T-cell (primary cell): Measurements from ENCODE around the gene STX8. TPM values are rescaled to one million over a fixed set of nuclear protein-coding genes. Genes with fewer than 3 reads are reported as not detected.
A peak's percentile ranks its signal among the peaks of the same experiment; 100 is the strongest.

Experiments used
- ATAC-seq, 4 experiments: fragments of 200-7000 bp in 3 of 4; fragments of 150-1000 bp in 1 of 4; cut with Tn5 transposase; replicated peaks in 1 of 4; 1 replicate in 3 of 4; 2 replicates in 1 of 4; pipeline ENCODE4 v1.10.0; 2021; ENCODE audit warnings: moderate library complexity in 3 of 4, mild to moderate bottlenecking in 2 of 4, moderate number of reproducible peaks in 1 of 4
- CTCF ChIA-PET, 2 donors: fragments of 300-600 bp; sonication (Branson Sonifier 250); formaldehyde crosslinking; loops; one replicate each; lab custom pipeline; 2022; ENCODE audit warnings: antibody characterized with exemption in 2 of 2; lab: Charles Lee
- POLR2A ChIA-PET, 2 donors: fragments of 300-600 bp; sonication (Branson Sonifier 250); formaldehyde crosslinking; loops; one replicate each; lab custom pipeline; 2022; ENCODE audit warnings: antibody characterized with exemption in 2 of 2; lab: Charles Lee
- DNase-seq, 35 experiments: peaks; one replicate each; pipeline versions ENCODE4 v3.0.0 to v3.0.0-alpha.2; 2013 to 2023
- H3K27ac ChIP-seq: one replicate; pipeline ENCODE4 v1.5.1; 2013; ENCODE audit warnings: low read length
- H3K27me3 ChIP-seq, 2 experiments: replicated peaks in 1 of 2; 1 replicate in 1 of 2; 2 replicates in 1 of 2; pipeline versions ENCODE4 v1.6.1 to v1.7.0; 2013; ENCODE audit warnings: low read length in 1 of 2, mixed read lengths in 1 of 2; ENCODE audit not compliant: control insufficient read depth in 2 of 2, insufficient read depth in 2 of 2; ENCODE audit errors: extremely low read depth in 1 of 2
- H3K36me3 ChIP-seq, 2 donors: 1 replicate in 1 of 2; 2 replicates in 1 of 2; pipeline versions ENCODE4 v1.6.1 to v1.7.0; 2013; ENCODE audit warnings: low read length in 1 of 2; ENCODE audit not compliant: control insufficient read depth in 2 of 2, insufficient read depth in 1 of 2; ENCODE audit errors: extremely low read depth in 1 of 2
- H3K4me1 ChIP-seq, 2 experiments: 1 replicate in 1 of 2; 2 replicates in 1 of 2; pipeline versions ENCODE4 v1.6.1 to v1.7.0; 2013; ENCODE audit warnings: low read length in 2 of 2, mixed read lengths in 1 of 2; ENCODE audit not compliant: insufficient read depth in 2 of 2, control insufficient read depth in 1 of 2; ENCODE audit errors: extremely low read depth in 1 of 2
- H3K4me3 ChIP-seq, 2 donors: 1 replicate in 1 of 2; 2 replicates in 1 of 2; pipeline versions ENCODE4 v1.5.1 to v1.7.0; 2013; ENCODE audit warnings: mild to moderate bottlenecking in 2 of 2, low read length in 1 of 2, moderate library complexity in 1 of 2; ENCODE audit not compliant: control insufficient read depth in 1 of 2; ENCODE audit errors: extremely low read depth in 1 of 2
- H3K9me3 ChIP-seq: 2 replicates; pipeline ENCODE4 v1.7.0; 2013
- H3K27ac Mint-ChIP-seq, 2 donors: one replicate each; pipeline ENCODE4 v1.8.0; 2020 to 2021; ENCODE audit warnings: mild to moderate bottlenecking in 2 of 2, mixed read lengths in 2 of 2
- H3K27me3 Mint-ChIP-seq, 2 donors: one replicate each; pipeline ENCODE4 v1.8.0; 2021 to 2022; ENCODE audit warnings: mixed read lengths in 2 of 2
- H3K36me3 Mint-ChIP-seq: one replicate; pipeline ENCODE4 v1.8.0; 2021; ENCODE audit warnings: mixed read lengths
- H3K4me1 Mint-ChIP-seq, 3 donors: one replicate each; pipeline ENCODE4 v1.8.0; 2020 to 2022; ENCODE audit warnings: mixed read lengths in 3 of 3, mild to moderate bottlenecking in 1 of 3
- H3K4me3 Mint-ChIP-seq, 3 donors: one replicate each; pipeline ENCODE4 v1.8.0; 2020 to 2022; ENCODE audit warnings: mild to moderate bottlenecking in 3 of 3, mixed read lengths in 3 of 3, moderate library complexity in 3 of 3
- H3K9me3 Mint-ChIP-seq, 3 donors: one replicate each; pipeline ENCODE4 v1.8.0; 2020 to 2022; ENCODE audit warnings: mixed read lengths in 3 of 3
- WGBS: methylation state at CpG from one replicate; pipeline ENCODE4 v1.1.5; 2013; ENCODE audit warnings: missing lambda C conversion rate; ENCODE audit not compliant: insufficient coverage; 5-methylcytosine and 5-hydroxymethylcytosine counted together
- total RNA-seq, 35 experiments: library from RNA in 6 of 35; stranded (reverse) in 6 of 35; fragments of 120-200 nt in 1 of 35; gene quantifications; one replicate each; pipeline versions ENCODE4 v1.2.1 to v1.2.4 and lab custom pipeline; 2013 to 2026

STX8 gene
- total RNA-seq, 5 donors from 2014 or later (not counting 1 experiment from before 2014, with no cell fraction given): 34.1 to 65.2 (median 57.8) TPM

- Mint-ChIP-seq H3K4me3 (no peak overlapping the region), H3K4me1 (peaks cover 0 to 5% (median 0%) of the 10 kb centered on the region in 3 donors), H3K36me3 (peaks cover 33% of the 10 kb centered on the region), H3K9me3 (no peaks in the 10 kb centered on the region), H3K27ac (no peak overlapping the region), H3K27me3 (no peaks in the 10 kb centered on the region)
- ATAC-seq (no peak), DNase-seq (no peak)
- CTCF ChIA-PET: no interaction called here
- Histone ChIP-seq H3K4me3 (no peak overlapping the region), H3K9me3 (no peaks in the 10 kb centered on the region), H3K27ac (no peak overlapping the region), H3K36me3 (peaks cover 0 to 6% of the 10 kb centered on the region in 2 donors), H3K4me1 (no peaks in the 10 kb centered on the region), H3K27me3 (no peaks in the 10 kb centered on the region)
- POLR2A ChIA-PET: no interaction called here
- WGBS: 76% methylated on average over 5 of the region's 8 CpGs
Measured at GRCh38 chr17:9536061-9536460, 39.6 kb downstream of the STX8 start.

- Histone ChIP-seq H3K36me3 (no peaks in the 10 kb centered on the region), H3K4me3 (no peak overlapping the region), H3K4me1 (no peaks in the 10 kb centered on the region), H3K27ac (no peak overlapping the region), H3K27me3 (no peaks in the 10 kb centered on the region), H3K9me3 (no peaks in the 10 kb centered on the region)
- Mint-ChIP-seq H3K4me3 (no peak overlapping the region), H3K27ac (no peak overlapping the region), H3K36me3 (peaks cover 14% of the 10 kb centered on the region), H3K27me3 (no peaks in the 10 kb centered on the region), H3K4me1 (peaks cover 0 to under 1% (median 0%) of the 10 kb centered on the region in 3 donors), H3K9me3 (no peaks in the 10 kb centered on the region)
- ChIA-PET POLR2A (no interaction called here), CTCF (interaction anchor here in 1 of 2 donors (0.5 kb wide), 1 partner anchor 45 kb away, joined by 3 read pairs; no protein-coding TSS in a partner anchor)
- no CpG with 5 or more reads among the region's 4 CpGs for WGBS
- DNase-seq (no peak), ATAC-seq (no peak)
Measured at GRCh38 chr17:9533441-9533840, 42.2 kb downstream of the STX8 start.

- no peaks in the 10 kb centered on the region for H3K4me1 Mint-ChIP-seq
- H3K27ac ChIP-seq: no peak overlapping the region
- H3K36me3 Mint-ChIP-seq: peaks cover 14% of the 10 kb centered on the region
- ATAC-seq (no peak), DNase-seq (no peak)
- H3K4me1 ChIP-seq: no peaks in the 10 kb centered on the region
- no peaks in the 10 kb centered on the region for H3K9me3 Mint-ChIP-seq
- no peaks in the 10 kb centered on the region for H3K27me3 ChIP-seq
- no peaks in the 10 kb centered on the region for H3K27me3 Mint-ChIP-seq
- WGBS: 88% methylated on average over 1 of the region's 3 CpGs
- H3K27ac Mint-ChIP-seq: no peak overlapping the region
- no peak overlapping the region for H3K4me3 Mint-ChIP-seq
- no peaks in the 10 kb centered on the region for H3K9me3 ChIP-seq
- POLR2A ChIA-PET: no interaction called here
- CTCF ChIA-PET: no interaction called here
- H3K36me3 ChIP-seq: no peaks in the 10 kb centered on the region
- H3K4me3 ChIP-seq: no peak overlapping the region
Measured at GRCh38 chr17:9532715-9533114, 42.9 kb downstream of the STX8 start.

- no peak for ATAC-seq
- POLR2A ChIA-PET: no interaction called here
- H3K4me3 Mint-ChIP-seq: no peak overlapping the region
- no peaks in the 10 kb centered on the region for H3K4me1 Mint-ChIP-seq
- no CpG with 5 or more reads among the region's 2 CpGs for WGBS
- CTCF ChIA-PET: interaction anchor here in 1 of 2 donors (0.7 kb wide), 1 partner anchor 400 kb away, joined by 3 read pairs; no protein-coding TSS in a partner anchor
- no peak overlapping the region for H3K27ac ChIP-seq
- H3K36me3 ChIP-seq: no peaks in the 10 kb centered on the region
- H3K27me3 Mint-ChIP-seq: no peaks in the 10 kb centered on the region
- no peaks in the 10 kb centered on the region for H3K4me1 ChIP-seq
- no peaks in the 10 kb centered on the region for H3K9me3 Mint-ChIP-seq
- H3K36me3 Mint-ChIP-seq: peaks cover 17% of the 10 kb centered on the region
- no peaks in the 10 kb centered on the region for H3K27me3 ChIP-seq
- no peak overlapping the region for H3K27ac Mint-ChIP-seq
- H3K4me3 ChIP-seq: no peak overlapping the region
- no peaks in the 10 kb centered on the region for H3K9me3 ChIP-seq
- no peak for DNase-seq
Measured at GRCh38 chr17:9531034-9531433, 44.6 kb downstream of the STX8 start.

- ATAC-seq (no peak), DNase-seq (peak in 1 of 35 experiments; percentile 29)
- Mint-ChIP-seq H3K4me3 (no peak overlapping the region), H3K36me3 (peaks cover 15% of the 10 kb centered on the region), H3K27ac (no peak overlapping the region), H3K27me3 (no peaks in the 10 kb centered on the region), H3K4me1 (no peaks in the 10 kb centered on the region), H3K9me3 (no peaks in the 10 kb centered on the region)
- POLR2A ChIA-PET: no interaction called here
- CTCF ChIA-PET: no interaction called here
- H3K36me3 ChIP-seq: no peaks in the 10 kb centered on the region
- H3K27me3 ChIP-seq: no peaks in the 10 kb centered on the region
- H3K4me3 ChIP-seq: no peak overlapping the region
- WGBS: no CpG with 5 or more reads among the region's 5 CpGs
- H3K9me3 ChIP-seq: no peaks in the 10 kb centered on the region
- H3K27ac ChIP-seq: no peak overlapping the region
- no peaks in the 10 kb centered on the region for H3K4me1 ChIP-seq
Measured at GRCh38 chr17:9529033-9529700, 46.5 kb downstream of the STX8 start.

GRCh38 chr17:9527788-9528187, 47.8 kb downstream of the STX8 start:
- ATAC-seq: no peak
- H3K9me3 ChIP-seq: no peaks in the 10 kb centered on the region
- no peaks in the 10 kb centered on the region for H3K4me1 Mint-ChIP-seq
- POLR2A ChIA-PET: no interaction called here
- no peaks in the 10 kb centered on the region for H3K9me3 Mint-ChIP-seq
- 67% methylated on average over 1 of the region's 3 CpGs for WGBS
- H3K36me3 Mint-ChIP-seq: peaks cover 9% of the 10 kb centered on the region
- H3K27me3 Mint-ChIP-seq: no peaks in the 10 kb centered on the region
- H3K4me3 ChIP-seq: no peak overlapping the region
- H3K4me1 ChIP-seq: no peaks in the 10 kb centered on the region
- H3K27ac Mint-ChIP-seq: no peak overlapping the region
- CTCF ChIA-PET: no interaction called here
- DNase-seq: no peak
- H3K4me3 Mint-ChIP-seq: no peak overlapping the region
- H3K27ac ChIP-seq: no peak overlapping the region
- H3K36me3 ChIP-seq: no peaks in the 10 kb centered on the region
- H3K27me3 ChIP-seq: no peaks in the 10 kb centered on the region
